Skeletal muscle tissue (tissue), 4 donors: ENCODE measurements around the gene CMKLR1. TPM values are rescaled to one million over a fixed set of nuclear protein-coding genes. Genes with fewer than 3 reads are reported as not detected.

ENCODE experiments used
- H3K27ac ChIP-seq: one replicate; pipeline ENCODE4 v1.7.0; 2013; ENCODE audit warnings: mild to moderate bottlenecking, low read depth, low read length, inconsistent platforms
- H3K27me3 ChIP-seq, 3 donors: one replicate each; pipeline ENCODE4 v1.7.0; 2013; ENCODE audit warnings: low read length in 3 of 3; ENCODE audit not compliant: control insufficient read depth in 3 of 3, insufficient read depth in 3 of 3
- H3K36me3 ChIP-seq, 3 donors: one replicate each; pipeline ENCODE4 v1.7.0; 2013; ENCODE audit warnings: low read length in 3 of 3; ENCODE audit not compliant: control insufficient read depth in 3 of 3, insufficient read depth in 3 of 3
- H3K4me1 ChIP-seq, 3 donors: one replicate each; pipeline ENCODE4 v1.7.0; 2013; ENCODE audit warnings: low read length in 3 of 3, mild to moderate bottlenecking in 3 of 3; ENCODE audit not compliant: control insufficient read depth in 3 of 3, insufficient read depth in 3 of 3
- H3K4me3 ChIP-seq, 3 donors: one replicate each; pipeline ENCODE4 v1.7.0; 2013; ENCODE audit warnings: low read length in 3 of 3
- H3K9ac ChIP-seq, 3 donors: one replicate each; pipeline ENCODE4 v1.7.0; 2013; ENCODE audit warnings: low read length in 3 of 3, mild to moderate bottlenecking in 3 of 3, moderate library complexity in 2 of 3, low read depth in 1 of 3
- H3K9me3 ChIP-seq, 3 donors: one replicate each; pipeline ENCODE4 v1.7.0; 2013; ENCODE audit warnings: low read length in 3 of 3; ENCODE audit not compliant: control insufficient read depth in 3 of 3
- total RNA-seq: library from RNA; depleted of rRNA; stranded (reverse); fragments of >200 nt; gene quantifications from one replicate; pipeline ENCODE4 v1.2.3, GENCODE V29; 2014
- donor health status: Osteomylitis.

The CMKLR1 gene
- total RNA-seq, 1 donor from 2014 or later: 5.7 TPM

DNA sequence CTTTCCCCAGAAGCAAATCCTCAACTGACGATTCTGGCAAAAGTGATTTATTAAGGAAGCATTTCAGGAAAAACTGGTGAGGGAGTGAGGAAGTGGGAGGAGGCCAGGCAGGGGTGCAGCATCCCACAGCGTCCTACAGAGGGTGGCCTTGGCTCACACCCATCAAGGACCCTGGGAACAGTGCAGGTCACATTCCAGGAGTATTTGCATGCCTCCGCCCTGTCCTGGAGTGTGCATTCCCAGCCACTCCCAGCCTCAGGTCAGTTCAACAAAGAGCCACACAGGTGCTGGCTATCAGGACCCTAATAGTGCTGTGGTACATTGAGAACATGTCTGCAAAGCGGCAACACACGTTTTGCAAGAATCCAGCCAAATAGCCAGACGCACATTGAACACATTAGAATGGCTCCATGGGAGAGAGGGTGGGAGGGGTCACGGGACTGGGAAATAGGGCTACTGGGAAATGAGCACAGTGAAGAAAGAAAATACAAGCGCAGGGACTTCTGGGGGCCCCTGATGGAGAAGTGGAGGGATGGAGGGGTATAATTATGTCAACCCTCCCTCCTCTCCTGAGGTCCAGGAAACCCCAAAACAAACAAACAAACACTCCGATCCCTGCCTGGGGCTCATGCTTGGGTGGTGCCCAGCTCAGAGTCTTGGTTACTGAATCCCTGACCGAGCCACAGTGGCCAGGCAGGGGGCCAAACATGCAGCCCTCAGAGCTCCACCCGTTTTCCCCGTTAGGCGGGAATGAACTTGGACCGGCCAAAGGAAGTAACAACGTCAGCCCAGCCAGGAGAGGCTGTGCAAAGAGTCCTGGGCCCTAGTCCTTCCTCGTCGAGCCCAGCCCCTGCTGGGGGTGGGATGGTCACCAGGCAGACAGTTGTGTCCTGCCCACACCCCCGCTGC lies 36.5 kb downstream of the CMKLR1 start:
- peaks cover 0 to 8% (median 0%) of the 10 kb centered on the region in 3 donors for H3K27me3 ChIP-seq
- no peak overlapping the region for H3K4me3 ChIP-seq
- H3K27ac ChIP-seq: peak overlapping the region; percentile 85
- H3K9ac ChIP-seq: no peak overlapping the region
- no peaks in the 10 kb centered on the region for H3K9me3 ChIP-seq
- no peaks in the 10 kb centered on the region for H3K36me3 ChIP-seq
- H3K4me1 ChIP-seq: peaks cover 50 to 54% (median 53%) of the 10 kb centered on the region in 3 donors

- H3K27ac ChIP-seq: peak overlapping the region; percentile 13
- H3K36me3 ChIP-seq: no peaks in the 10 kb centered on the region
- H3K4me1 ChIP-seq: peaks cover 44 to 52% (median 48%) of the 10 kb centered on the region in 3 donors
- H3K9me3 ChIP-seq: no peaks in the 10 kb centered on the region
- no peak overlapping the region for H3K9ac ChIP-seq
- peaks cover 0 to 8% (median 0%) of the 10 kb centered on the region in 3 donors for H3K27me3 ChIP-seq
- H3K4me3 ChIP-seq: no peak overlapping the region
Observed at GRCh38 chr12:108302016-108302402, 37.1 kb downstream of the CMKLR1 start.

DNA sequence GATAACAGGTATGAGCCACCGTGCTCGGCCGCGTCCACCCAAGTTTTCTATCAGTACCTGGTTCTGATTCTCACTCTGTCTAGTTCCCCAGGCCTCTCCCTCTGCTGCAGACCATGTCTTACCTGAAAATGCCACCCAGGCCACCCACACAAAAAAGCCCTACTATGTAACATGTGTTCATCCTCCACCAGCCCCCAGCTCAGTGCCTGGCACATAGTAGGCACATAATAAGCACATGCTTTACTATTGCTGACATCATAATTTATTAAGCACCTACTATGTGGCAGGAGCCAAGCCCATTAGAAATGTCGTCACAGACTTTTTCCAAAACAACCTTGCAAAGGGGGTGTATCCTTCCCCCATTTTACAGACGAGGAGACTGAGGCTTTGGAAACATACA lies 37.8 kb downstream of the CMKLR1 start:
- H3K27ac ChIP-seq: no peak overlapping the region
- no peak overlapping the region for H3K4me3 ChIP-seq
- peaks cover 38 to 45% (median 42%) of the 10 kb centered on the region in 3 donors for H3K4me1 ChIP-seq

GRCh38 chr12:108299980-108300696 lies 39.0 kb downstream of the CMKLR1 start:
- no peak overlapping the region for H3K9ac ChIP-seq
- H3K4me3 ChIP-seq: no peak overlapping the region
- peaks cover 29 to 35% (median 32%) of the 10 kb centered on the region in 3 donors for H3K4me1 ChIP-seq
- H3K36me3 ChIP-seq: no peaks in the 10 kb centered on the region
- no peak overlapping the region for H3K27ac ChIP-seq
- no peaks in the 10 kb centered on the region for H3K9me3 ChIP-seq
- H3K27me3 ChIP-seq: peaks cover 0 to 5% (median 4%) of the 10 kb centered on the region in 3 donors

More for the DNA sequence above, 37.8 kb downstream of the CMKLR1 start:
- Histone ChIP-seq H3K9ac (no peak overlapping the region), H3K36me3 (no peaks in the 10 kb centered on the region), H3K9me3 (no peaks in the 10 kb centered on the region), H3K27me3 (peaks cover 0 to 6% (median 0%) of the 10 kb centered on the region in 3 donors)

- Histone ChIP-seq H3K4me1 (peaks cover 23 to 28% (median 26%) of the 10 kb centered on the region in 3 donors), H3K4me3 (no peak overlapping the region), H3K36me3 (no peaks in the 10 kb centered on the region), H3K27ac (no peak overlapping the region), H3K9me3 (no peaks in the 10 kb centered on the region), H3K27me3 (peaks cover 0 to 5% (median 4%) of the 10 kb centered on the region in 3 donors), H3K9ac (no peak overlapping the region)
Observed at GRCh38 chr12:108299516-108299915, 39.6 kb downstream of the CMKLR1 start.

- H3K9me3 ChIP-seq: no peaks in the 10 kb centered on the region
- no peak overlapping the region for H3K9ac ChIP-seq
- H3K4me3 ChIP-seq: no peak overlapping the region
- peaks cover 0 to 5% (median 4%) of the 10 kb centered on the region in 3 donors for H3K27me3 ChIP-seq
- H3K27ac ChIP-seq: no peak overlapping the region
- H3K4me1 ChIP-seq: peaks cover 16 to 21% (median 19%) of the 10 kb centered on the region in 3 donors
- no peaks in the 10 kb centered on the region for H3K36me3 ChIP-seq
Observed at GRCh38 chr12:108298761-108299275, 40.3 kb downstream of the CMKLR1 start.

GRCh38 chr12:108297895-108298760 lies 41.0 kb downstream of the CMKLR1 start:
- Histone ChIP-seq H3K9ac (no peak overlapping the region), H3K9me3 (no peaks in the 10 kb centered on the region), H3K27me3 (peaks cover 0 to 5% (median 4%) of the 10 kb centered on the region in 3 donors), H3K36me3 (no peaks in the 10 kb centered on the region), H3K27ac (no peak overlapping the region), H3K4me3 (no peak overlapping the region), H3K4me1 (peaks cover 9 to 14% (median 14%) of the 10 kb centered on the region in 3 donors)

DNA sequence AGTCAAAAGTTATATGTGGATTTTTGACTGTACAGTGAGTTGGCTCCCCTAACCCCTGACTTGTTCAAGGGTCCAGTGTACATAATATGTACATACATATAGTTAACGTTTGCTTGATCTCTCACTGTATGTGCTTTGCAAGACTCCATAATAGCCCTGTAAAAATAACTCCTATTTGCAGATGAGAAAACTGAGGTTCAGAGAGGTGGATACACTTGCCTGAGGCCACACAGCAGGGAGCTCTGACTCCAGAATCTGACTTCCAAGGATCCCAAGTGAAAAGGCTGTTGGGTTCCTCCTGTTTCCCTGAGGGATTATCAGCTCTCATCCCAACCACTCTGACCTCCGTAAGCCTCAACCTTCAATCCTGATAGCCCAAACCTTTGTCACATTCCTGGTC lies 41.7 kb downstream of the CMKLR1 start:
- Histone ChIP-seq H3K4me3 (no peak overlapping the region), H3K4me1 (peaks cover 4 to 12% (median 7%) of the 10 kb centered on the region in 3 donors), H3K9me3 (no peaks in the 10 kb centered on the region), H3K27ac (no peak overlapping the region), H3K36me3 (peaks cover 0 to 3% (median 0%) of the 10 kb centered on the region in 3 donors), H3K9ac (no peak overlapping the region), H3K27me3 (peaks cover 0 to 5% (median 4%) of the 10 kb centered on the region in 3 donors)

DNA sequence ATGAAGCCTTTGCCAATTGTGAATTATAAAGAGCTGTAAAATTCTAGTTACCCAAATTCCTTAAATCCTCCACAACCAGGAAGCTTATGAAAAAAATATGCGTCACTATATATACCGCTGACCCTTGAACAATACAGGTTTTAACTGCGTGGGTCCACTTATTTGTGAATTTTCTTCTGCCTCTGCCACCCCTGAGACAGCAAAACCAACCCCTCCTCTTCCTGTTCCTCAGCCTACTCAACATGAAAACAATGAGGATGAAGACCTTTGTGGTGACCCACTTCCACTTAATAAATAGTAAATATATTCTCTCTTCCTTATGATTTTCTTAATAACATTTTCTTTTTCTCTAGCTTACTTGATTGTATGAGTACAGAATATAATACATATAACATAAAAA lies 42.2 kb downstream of the CMKLR1 start:
- peaks cover 0 to 8% (median 4%) of the 10 kb centered on the region in 3 donors for H3K4me1 ChIP-seq
- H3K9me3 ChIP-seq: no peaks in the 10 kb centered on the region
- H3K36me3 ChIP-seq: peaks cover under 1 to 8% (median 2%) of the 10 kb centered on the region in 3 donors
- no peak overlapping the region for H3K4me3 ChIP-seq
- H3K27ac ChIP-seq: no peak overlapping the region
- peaks cover 0 to 5% (median 4%) of the 10 kb centered on the region in 3 donors for H3K27me3 ChIP-seq
- no peak overlapping the region for H3K9ac ChIP-seq
